ENCODE measurements around the gene CIRBP. TPM values are rescaled to one million over a fixed set of nuclear protein-coding genes. Genes with fewer than 3 reads are reported as not detected.

CIRBP gene
- total and polyA plus RNA-seq, 2 of the 13 experiments (the other 11 are each of a cell fraction or from before 2014, with no cell fraction given) = 133 to 140 TPM

DNA sequence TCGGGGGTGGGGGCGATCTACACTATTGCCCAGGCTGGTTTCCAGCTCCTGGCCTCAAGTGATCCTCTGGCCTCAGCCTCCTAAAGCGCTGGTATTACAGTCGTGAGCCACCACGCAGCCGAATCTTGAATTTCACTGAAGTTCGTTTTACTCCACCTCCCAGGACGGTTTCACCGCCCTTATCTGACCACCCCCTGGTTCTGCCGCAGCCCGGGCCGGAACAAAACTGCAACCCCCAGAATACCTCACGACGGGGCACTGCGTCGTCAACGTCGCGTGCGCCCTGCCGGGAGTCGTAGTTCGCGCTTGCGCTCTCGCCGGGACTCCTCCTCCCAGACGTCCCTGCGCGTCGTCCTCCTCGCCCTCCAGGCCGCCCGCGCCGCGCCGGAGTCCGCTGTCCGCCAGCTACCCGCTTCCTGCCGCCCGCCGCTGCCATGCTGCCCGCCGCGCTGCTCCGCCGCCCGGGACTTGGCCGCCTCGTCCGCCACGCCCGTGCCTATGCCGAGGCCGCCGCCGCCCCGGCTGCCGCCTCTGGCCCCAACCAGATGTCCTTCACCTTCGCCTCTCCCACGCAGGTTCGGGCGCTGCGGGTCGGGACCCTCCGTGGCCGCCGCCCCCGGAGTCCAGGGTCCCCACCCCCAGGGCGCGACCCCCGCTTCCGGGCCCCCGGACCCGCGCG, 27.6 kb upstream of the CIRBP start, which contains the start of gene ATP5F1D (continued):
- no peak for TF ChIP-seq HIVEP1 (CRISPR knock-in tag; IDR thresholded peaks at IDR 0.05)
- TF ChIP-seq IRF2 (CRISPR knock-in tag; IDR thresholded peaks at IDR 0.05) = peak; percentile 94
- TF ChIP-seq AKNA (CRISPR knock-in tag; IDR thresholded peaks at IDR 0.05; ENCODE audit: borderline replicate concordance) = no peak
- no peak for TF ChIP-seq RORA (CRISPR knock-in tag; IDR thresholded peaks at IDR 0.05)
- TF ChIP-seq ZNF777 (CRISPR knock-in tag; IDR thresholded peaks at IDR 0.05) = no peak
- no peak for TF ChIP-seq MLX (CRISPR knock-in tag; IDR thresholded peaks at IDR 0.05)
- TF ChIP-seq NONO (IDR thresholded peaks at IDR 0.05) = no peak
- TF ChIP-seq NONO (CRISPR knock-in tag; conservative IDR thresholded peaks at IDR 0.05) = 0 out of 2 replicates have a peak, but pooled peaks have one; percentile 18
- no peak for TF ChIP-seq TAF15 (IDR thresholded peaks at IDR 0.05; ENCODE audit: low read depth, low read length, poor library complexity, severe bottlenecking)
- no peak for TF ChIP-seq TBX3 (IDR thresholded peaks at IDR 0.05; ENCODE audit: borderline replicate concordance)
- no peak for TF ChIP-seq ZNF781 (CRISPR knock-in tag; IDR thresholded peaks at IDR 0.05; ENCODE audit: borderline replicate concordance, not compliant biosample characterization)
- TF ChIP-seq ZNF773 (CRISPR knock-in tag; IDR thresholded peaks at IDR 0.05; ENCODE audit: borderline replicate concordance) = 0 out of 2 replicates have a peak, but pooled peaks have one; percentile 28
- TF ChIP-seq TP53 (CRISPR knock-in tag; conservative IDR thresholded peaks at IDR 0.05) = no peak
- TF ChIP-seq ZBTB1 (CRISPR knock-in tag; IDR thresholded peaks at IDR 0.05; ENCODE audit: borderline replicate concordance) = no peak
- 0 out of 2 replicates have a peak, but pooled peaks have one; percentile 60 for TF ChIP-seq ZNF333 (CRISPR knock-in tag; IDR thresholded peaks at IDR 0.05; ENCODE audit: borderline replicate concordance)
- no peak for TF ChIP-seq GTF3A (CRISPR knock-in tag; conservative IDR thresholded peaks at IDR 0.05)
- TF ChIP-seq, protein P1, sequence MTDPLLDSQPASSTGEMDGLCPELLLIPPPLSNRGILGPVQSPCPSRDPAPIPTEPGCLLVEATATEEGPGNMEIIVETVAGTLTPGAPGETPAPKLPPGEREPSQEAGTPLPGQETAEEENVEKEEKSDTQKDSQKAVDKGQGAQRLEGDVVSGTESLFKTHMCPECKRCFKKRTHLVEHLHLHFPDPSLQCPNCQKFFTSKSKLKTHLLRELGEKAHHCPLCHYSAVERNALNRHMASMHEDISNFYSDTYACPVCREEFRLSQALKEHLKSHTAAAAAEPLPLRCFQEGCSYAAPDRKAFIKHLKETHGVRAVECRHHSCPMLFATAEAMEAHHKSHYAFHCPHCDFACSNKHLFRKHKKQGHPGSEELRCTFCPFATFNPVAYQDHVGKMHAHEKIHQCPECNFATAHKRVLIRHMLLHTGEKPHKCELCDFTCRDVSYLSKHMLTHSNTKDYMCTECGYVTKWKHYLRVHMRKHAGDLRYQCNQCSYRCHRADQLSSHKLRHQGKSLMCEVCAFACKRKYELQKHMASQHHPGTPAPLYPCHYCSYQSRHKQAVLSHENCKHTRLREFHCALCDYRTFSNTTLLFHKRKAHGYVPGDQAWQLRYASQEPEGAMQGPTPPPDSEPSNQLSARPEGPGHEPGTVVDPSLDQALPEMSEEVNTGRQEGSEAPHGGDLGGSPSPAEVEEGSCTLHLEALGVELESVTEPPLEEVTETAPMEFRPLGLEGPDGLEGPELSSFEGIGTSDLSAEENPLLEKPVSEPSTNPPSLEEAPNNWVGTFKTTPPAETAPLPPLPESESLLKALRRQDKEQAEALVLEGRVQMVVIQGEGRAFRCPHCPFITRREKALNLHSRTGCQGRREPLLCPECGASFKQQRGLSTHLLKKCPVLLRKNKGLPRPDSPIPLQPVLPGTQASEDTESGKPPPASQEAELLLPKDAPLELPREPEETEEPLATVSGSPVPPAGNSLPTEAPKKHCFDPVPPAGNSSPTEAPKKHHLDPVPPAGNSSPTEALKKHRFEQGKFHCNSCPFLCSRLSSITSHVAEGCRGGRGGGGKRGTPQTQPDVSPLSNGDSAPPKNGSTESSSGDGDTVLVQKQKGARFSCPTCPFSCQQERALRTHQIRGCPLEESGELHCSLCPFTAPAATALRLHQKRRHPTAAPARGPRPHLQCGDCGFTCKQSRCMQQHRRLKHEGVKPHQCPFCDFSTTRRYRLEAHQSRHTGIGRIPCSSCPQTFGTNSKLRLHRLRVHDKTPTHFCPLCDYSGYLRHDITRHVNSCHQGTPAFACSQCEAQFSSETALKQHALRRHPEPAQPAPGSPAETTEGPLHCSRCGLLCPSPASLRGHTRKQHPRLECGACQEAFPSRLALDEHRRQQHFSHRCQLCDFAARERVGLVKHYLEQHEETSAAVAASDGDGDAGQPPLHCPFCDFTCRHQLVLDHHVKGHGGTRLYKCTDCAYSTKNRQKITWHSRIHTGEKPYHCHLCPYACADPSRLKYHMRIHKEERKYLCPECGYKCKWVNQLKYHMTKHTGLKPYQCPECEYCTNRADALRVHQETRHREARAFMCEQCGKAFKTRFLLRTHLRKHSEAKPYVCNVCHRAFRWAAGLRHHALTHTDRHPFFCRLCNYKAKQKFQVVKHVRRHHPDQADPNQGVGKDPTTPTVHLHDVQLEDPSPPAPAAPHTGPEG (CRISPR knock-in tag; IDR thresholded peaks at IDR 0.05) = 0 out of 2 replicates have a peak, but pooled peaks have one; percentile 55
- no peak for TF ChIP-seq ZBTB7A (CRISPR knock-in tag; IDR thresholded peaks at IDR 0.05)
- TF ChIP-seq ZNF724P (CRISPR knock-in tag; IDR thresholded peaks at IDR 0.05; ENCODE audit: borderline replicate concordance) = no peak

Data from HepG2 (cell line).